Activated naive CD8-positive, alpha-beta T cell treated with anti-CD3 and anti-CD28 coated beads for 36 hours (primary cell): ENCODE data around the gene ARHGEF17. TPM values are rescaled to one million over a fixed set of nuclear protein-coding genes. Genes with fewer than 3 reads are reported as not detected.
"Not testable (repeated sequence)": the region's sequence is repeated elsewhere in the genome, so short reads cannot be mapped to it uniquely, and the experiment has no call there.

Experiments
- DNase-seq: peaks from one replicate; pipeline ENCODE4 v3.0.0; 2021
- H3K27ac Mint-ChIP-seq: one replicate; pipeline ENCODE4 v1.8.0; 2022; ENCODE audit warnings: mild to moderate bottlenecking, moderate library complexity, mixed read lengths
- H3K27me3 Mint-ChIP-seq: one replicate; pipeline ENCODE4 v1.8.0; 2022; ENCODE audit warnings: mild to moderate bottlenecking, mixed read lengths
- H3K36me3 Mint-ChIP-seq: one replicate; pipeline ENCODE4 v1.8.0; 2021; ENCODE audit warnings: mild to moderate bottlenecking, mixed read lengths
- H3K4me1 Mint-ChIP-seq: one replicate; pipeline ENCODE4 v1.8.0; 2021; ENCODE audit warnings: mixed read lengths
- H3K4me3 Mint-ChIP-seq: one replicate; pipeline ENCODE4 v1.8.0; 2022; ENCODE audit warnings: mild to moderate bottlenecking, moderate library complexity, mixed read lengths
- H3K9me3 Mint-ChIP-seq: one replicate; pipeline ENCODE4 v1.8.0; 2022; ENCODE audit warnings: mixed read lengths
- total RNA-seq, 2 experiments: library from RNA; stranded (reverse); gene quantifications; one replicate each; pipeline ENCODE4 v1.2.3, GENCODE V29; 2021

ARHGEF17 gene
- total RNA-seq, 2 experiments from 2014 or later, result 0.08 TPM; not detected in 1

GRCh38 chr11:73269459-73270015 lies 38.5 kb upstream of the ARHGEF17 start:
- no peak for DNase-seq
- Mint-ChIP-seq H3K4me1 (no peaks in the 10 kb centered on the region), H3K27me3 (peaks cover 14% of the 10 kb centered on the region), H3K4me3 (no peak overlapping the region), H3K27ac (no peak overlapping the region), H3K9me3 (no peaks in the 10 kb centered on the region), H3K36me3 (no peaks in the 10 kb centered on the region)

GRCh38 chr11:73270016-73270854 lies 37.8 kb upstream of the ARHGEF17 start:
- DNase-seq, result no peak
- H3K36me3 Mint-ChIP-seq, result no peaks in the 10 kb centered on the region
- no peak overlapping the region for H3K27ac Mint-ChIP-seq
- peaks cover 7% of the 10 kb centered on the region for H3K27me3 Mint-ChIP-seq
- no peaks in the 10 kb centered on the region for H3K4me1 Mint-ChIP-seq
- no peak overlapping the region for H3K4me3 Mint-ChIP-seq
- no peaks in the 10 kb centered on the region for H3K9me3 Mint-ChIP-seq

GRCh38 chr11:73270855-73271477 lies 37.1 kb upstream of the ARHGEF17 start:
- no peak overlapping the region for H3K4me3 Mint-ChIP-seq
- no peak overlapping the region for H3K27ac Mint-ChIP-seq
- H3K36me3 Mint-ChIP-seq, result no peaks in the 10 kb centered on the region
- H3K27me3 Mint-ChIP-seq, result peaks cover 4% of the 10 kb centered on the region
- no peaks in the 10 kb centered on the region for H3K4me1 Mint-ChIP-seq
- H3K9me3 Mint-ChIP-seq, result no peaks in the 10 kb centered on the region
- DNase-seq, result no peak

DNA sequence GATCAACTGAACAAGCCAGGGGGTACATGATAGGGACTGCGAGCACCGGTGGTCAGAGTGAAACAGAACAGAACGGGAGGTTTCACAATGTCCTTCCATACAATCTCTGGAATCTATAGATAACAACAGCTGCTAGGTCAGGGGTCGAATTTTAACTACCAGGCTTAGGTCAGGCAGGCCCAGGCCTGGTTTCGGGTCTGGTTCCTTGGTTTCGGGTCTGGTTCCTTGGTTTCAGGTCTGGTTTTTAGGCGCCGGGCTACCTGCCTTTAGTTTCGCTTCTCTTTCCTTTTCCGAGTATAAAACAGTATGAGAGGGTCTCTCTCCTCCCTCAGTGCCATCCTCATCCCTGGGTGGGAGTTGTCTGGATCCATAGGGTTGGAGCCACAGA lies 36.6 kb upstream of the ARHGEF17 start:
- not testable (repeated sequence) for H3K9me3 Mint-ChIP-seq, H3K36me3 Mint-ChIP-seq, H3K27me3 Mint-ChIP-seq, DNase-seq, H3K4me3 Mint-ChIP-seq, H3K4me1 Mint-ChIP-seq, H3K27ac Mint-ChIP-seq

DNA sequence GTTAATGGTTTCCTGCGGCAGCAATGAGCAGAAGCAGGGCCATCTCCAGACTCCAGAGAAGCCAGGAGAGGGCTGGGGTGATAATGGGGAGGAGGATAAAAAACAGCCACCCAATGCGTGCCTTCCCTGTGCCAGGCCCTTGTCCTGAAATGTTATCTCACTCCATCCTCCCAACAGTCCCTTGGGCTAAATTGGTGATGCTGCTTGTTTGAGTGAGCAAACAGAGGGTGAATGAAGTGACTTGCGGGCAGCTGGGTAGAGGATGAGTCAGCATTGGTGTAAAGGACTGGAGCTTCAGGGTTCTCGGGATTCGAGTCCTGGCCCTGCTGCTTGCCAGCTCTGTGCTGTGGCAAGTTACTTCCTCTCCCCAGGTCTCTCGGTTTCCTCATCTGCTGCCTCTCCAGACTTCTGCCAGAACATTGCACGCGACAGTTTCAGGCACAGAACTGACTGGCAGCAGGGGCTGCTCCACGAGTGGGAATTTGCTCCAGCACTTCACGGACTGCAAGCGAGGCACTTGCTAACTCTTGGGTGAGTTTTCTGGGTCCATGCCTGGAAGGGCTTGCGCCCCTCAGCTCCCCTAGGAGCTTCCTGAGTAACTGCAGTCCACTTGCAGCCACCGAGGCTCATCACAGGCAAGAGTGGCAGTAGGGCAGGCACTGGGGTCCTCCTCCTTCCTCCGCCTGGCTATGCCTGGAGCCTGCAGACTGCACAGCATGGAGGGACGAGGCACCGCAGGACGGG lies 36.0 kb upstream of the ARHGEF17 start, which contains the start of gene P2RY6:
P2RY6 (plus strand) TSS at position 403 of the 744 bp plus-strand sequence. CDS start 24,181 bp downstream, outside the sequence.
- H3K27me3 Mint-ChIP-seq, result no peaks in the 10 kb centered on the region
- H3K4me3 Mint-ChIP-seq, result no peak within 1 kb of the TSS
- no peaks in the 10 kb centered on the region for H3K9me3 Mint-ChIP-seq
- H3K27ac Mint-ChIP-seq, result no peak within 1 kb of the TSS
- H3K36me3 Mint-ChIP-seq, result no peaks in the 10 kb centered on the region
- no peaks in the 10 kb centered on the region for H3K4me1 Mint-ChIP-seq
- no peak for DNase-seq

- H3K4me1 Mint-ChIP-seq, result no peaks in the 10 kb centered on the region
- no peak for DNase-seq
- no peaks in the 10 kb centered on the region for H3K9me3 Mint-ChIP-seq
- H3K27ac Mint-ChIP-seq, result no peak overlapping the region
- no peaks in the 10 kb centered on the region for H3K36me3 Mint-ChIP-seq
- H3K4me3 Mint-ChIP-seq, result no peak overlapping the region
- no peaks in the 10 kb centered on the region for H3K27me3 Mint-ChIP-seq
These were observed 35.4 kb upstream of the ARHGEF17 start for GRCh38 chr11:73272680-73273038.

GRCh38 chr11:73273222-73273895 lies 34.7 kb upstream of the ARHGEF17 start:
- no peaks in the 10 kb centered on the region for H3K27me3 Mint-ChIP-seq
- H3K4me1 Mint-ChIP-seq, result no peaks in the 10 kb centered on the region
- H3K27ac Mint-ChIP-seq, result no peak overlapping the region
- no peaks in the 10 kb centered on the region for H3K9me3 Mint-ChIP-seq
- DNase-seq, result no peak
- no peak overlapping the region for H3K4me3 Mint-ChIP-seq
- H3K36me3 Mint-ChIP-seq, result no peaks in the 10 kb centered on the region

DNA sequence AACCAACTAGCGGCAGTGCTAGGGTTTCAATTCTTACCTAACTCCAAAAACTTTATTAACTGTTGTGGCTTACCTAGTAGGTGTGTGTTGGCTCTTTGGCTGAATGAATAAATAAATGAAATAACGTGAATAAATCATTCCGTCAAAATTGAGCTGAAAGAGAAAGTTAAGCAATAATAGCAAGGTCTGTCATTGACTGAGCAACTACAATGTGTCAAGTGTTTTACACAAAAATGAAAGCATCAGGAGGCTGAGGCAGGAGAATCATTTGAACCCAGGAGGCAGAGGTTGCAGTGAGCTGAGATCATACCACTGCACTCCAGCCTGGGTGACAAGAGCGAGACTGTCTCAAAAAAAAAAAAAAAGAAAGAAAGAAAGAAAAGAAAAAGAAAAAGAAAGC lies 33.9 kb upstream of the ARHGEF17 start:
- H3K4me3 Mint-ChIP-seq, DNase-seq, H3K27ac Mint-ChIP-seq, H3K27me3 Mint-ChIP-seq, H3K9me3 Mint-ChIP-seq, H3K36me3 Mint-ChIP-seq, H3K4me1 Mint-ChIP-seq: not testable (repeated sequence)

- no peaks in the 10 kb centered on the region for H3K36me3 Mint-ChIP-seq
- no peaks in the 10 kb centered on the region for H3K27me3 Mint-ChIP-seq
- H3K27ac Mint-ChIP-seq, result no peak overlapping the region
- H3K4me3 Mint-ChIP-seq, result no peak overlapping the region
- no peaks in the 10 kb centered on the region for H3K9me3 Mint-ChIP-seq
- H3K4me1 Mint-ChIP-seq, result no peaks in the 10 kb centered on the region
- no peak for DNase-seq
These were observed 33.2 kb upstream of the ARHGEF17 start for GRCh38 chr11:73274722-73275380.

DNA sequence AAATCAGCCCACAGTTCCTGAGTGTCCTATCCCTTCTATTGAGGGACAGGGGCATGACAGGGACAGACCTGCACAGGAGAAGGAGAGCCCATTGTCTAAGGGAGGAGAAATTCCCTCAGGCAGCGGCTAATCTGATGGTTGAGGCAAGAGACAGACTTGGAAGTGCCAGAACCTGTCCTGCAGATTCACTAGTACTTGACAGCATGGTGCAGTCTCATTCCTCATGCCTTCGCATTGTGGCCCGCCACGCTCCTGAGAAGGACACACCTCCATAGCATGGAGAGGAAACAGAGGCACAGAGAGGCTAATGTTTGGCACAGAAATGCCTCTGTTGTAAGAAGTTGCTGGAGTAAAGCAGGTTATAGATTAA lies 32.7 kb upstream of the ARHGEF17 start:
- Mint-ChIP-seq H3K9me3 (no peaks in the 10 kb centered on the region), H3K27me3 (no peaks in the 10 kb centered on the region), H3K27ac (no peak overlapping the region), H3K4me3 (no peak overlapping the region), H3K36me3 (no peaks in the 10 kb centered on the region), H3K4me1 (no peaks in the 10 kb centered on the region)
- no peak for DNase-seq

- H3K27me3 Mint-ChIP-seq, result no peaks in the 10 kb centered on the region
- no peaks in the 10 kb centered on the region for H3K9me3 Mint-ChIP-seq
- H3K36me3 Mint-ChIP-seq, result no peaks in the 10 kb centered on the region
- DNase-seq, result no peak
- H3K27ac Mint-ChIP-seq, result no peak overlapping the region
- H3K4me1 Mint-ChIP-seq, result no peaks in the 10 kb centered on the region
- no peak overlapping the region for H3K4me3 Mint-ChIP-seq
These were observed 30.6 kb upstream of the ARHGEF17 start for GRCh38 chr11:73277467-73277866.

- Mint-ChIP-seq H3K27ac (no peak overlapping the region), H3K4me1 (no peaks in the 10 kb centered on the region), H3K27me3 (no peaks in the 10 kb centered on the region), H3K4me3 (no peak overlapping the region), H3K36me3 (no peaks in the 10 kb centered on the region), H3K9me3 (no peaks in the 10 kb centered on the region)
- DNase-seq, result no peak
These were observed 27.4 kb upstream of the ARHGEF17 start for GRCh38 chr11:73280626-73281025.

- Mint-ChIP-seq H3K4me1 (no peaks in the 10 kb centered on the region), H3K9me3 (no peaks in the 10 kb centered on the region), H3K36me3 (no peaks in the 10 kb centered on the region), H3K27me3 (no peaks in the 10 kb centered on the region), H3K4me3 (no peak overlapping the region), H3K27ac (no peak overlapping the region)
- no peak for DNase-seq
These were observed 26.8 kb upstream of the ARHGEF17 start for GRCh38 chr11:73281201-73281741.
